ENCODE measurements around the gene PIGP. TPM values are rescaled to one million over a fixed set of nuclear protein-coding genes. Genes with fewer than 3 reads are reported as not detected.
"Not testable (repeated sequence)": the region's sequence is repeated elsewhere in the genome, so short reads cannot be mapped to it uniquely, and the experiment has no call there.

The PIGP gene
- total RNA-seq, result 28.7 TPM
- long read RNA-seq, full-length matches to known transcripts, result 26 of 35 reads
- long read RNA-seq, partial matches to known transcripts, result 1 of 35 reads
- long read RNA-seq, other reads (novel, unspliced or antisense), result 8 of 35 reads

DNA sequence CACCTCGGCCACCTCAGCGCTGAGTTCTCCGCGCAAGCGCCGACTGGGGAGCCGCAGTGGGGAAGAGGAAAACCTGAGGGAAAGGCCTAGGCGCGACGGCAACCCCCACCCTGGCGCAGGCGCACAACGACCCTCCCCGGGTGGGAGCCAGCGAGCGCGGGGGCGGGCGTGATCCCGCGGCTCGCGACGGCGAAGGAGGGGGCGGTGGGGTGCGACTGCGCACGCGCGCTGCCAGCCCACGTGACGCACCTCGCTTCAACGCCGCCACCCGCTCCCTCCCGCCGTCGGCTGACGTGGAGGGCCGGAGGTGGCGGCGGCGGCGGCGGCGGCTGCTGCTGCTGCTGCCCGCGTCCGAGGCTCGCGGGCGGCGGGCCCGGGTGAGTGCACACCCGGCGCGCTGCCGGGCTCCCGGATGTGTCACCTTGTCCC, at the start of gene PIGP, which contains the start of gene TTC3:
Gene PIGP, minus strand, starts transcription at position 84 of the 429 bp plus-strand sequence. CDS start 556 bp downstream, outside the sequence.
Gene TTC3, plus strand, starts transcription at position 267 of the 429 bp plus-strand sequence. CDS start 14,004 bp downstream, outside the sequence.
- peaks cover 16% of the 10 kb centered on the region for H3K4me1 ChIP-seq
- DNase-seq, result peak; percentile 95
- H3K36me3 ChIP-seq, result peaks cover 10% of the 10 kb centered on the region
- H3K9me3 ChIP-seq, result no peaks in the 10 kb centered on the region
- no peak for TF ChIP-seq CTCF (IDR thresholded peaks at IDR 0.05)
- H3K27me3 ChIP-seq (ENCODE audit: low read depth), result no peaks in the 10 kb centered on the region
- peak within 1 kb of the TSS; percentile 93 for H3K4me3 ChIP-seq
- intact Hi-C loops (cut with DNase I), result no loop called here
- peak within 1 kb of the TSS; percentile 99 for H3K27ac ChIP-seq
- ATAC-seq, result peak; percentile 91 to 96

DNA sequence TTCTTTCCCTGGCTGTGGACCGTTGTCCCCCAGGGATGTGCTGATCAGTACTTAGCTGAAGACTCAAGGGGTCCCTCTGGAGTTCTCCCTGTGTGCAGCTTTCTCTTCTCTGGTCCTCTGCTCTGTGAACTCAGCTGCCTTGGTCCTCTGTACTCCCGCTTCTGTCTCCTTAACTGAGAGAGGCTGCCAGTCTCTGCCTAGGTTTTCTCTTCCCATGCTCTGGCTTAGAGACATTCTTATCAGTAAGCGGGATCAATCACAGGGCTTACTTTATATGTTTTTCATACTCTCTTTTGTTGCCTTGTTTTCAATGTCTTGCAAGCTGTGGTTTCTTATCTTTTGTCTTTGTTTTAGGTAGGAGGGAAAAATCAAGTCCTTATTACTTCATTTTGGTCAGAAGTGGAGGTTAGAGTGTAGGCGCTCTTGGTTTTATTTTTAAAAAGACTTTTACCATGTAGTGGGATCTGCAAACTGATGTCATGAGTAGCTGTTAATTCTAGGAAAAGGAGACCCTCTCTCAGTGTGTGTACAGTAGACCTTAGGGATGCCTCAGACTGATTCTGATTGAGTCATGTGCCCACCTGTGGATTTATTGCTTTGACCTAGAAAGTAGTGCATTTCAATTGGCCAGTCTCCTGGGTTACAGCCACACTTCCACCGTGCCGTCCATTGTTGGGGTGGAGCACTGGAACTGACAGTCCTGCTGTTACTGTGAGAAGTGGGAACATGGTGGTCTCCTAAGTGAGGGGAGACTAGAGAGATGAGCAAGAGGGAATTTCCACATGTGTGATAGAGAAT, 46.7 kb upstream of the PIGP start:
- intact Hi-C loops (cut with DNase I), result no loop called here
- ATAC-seq (no peak), DNase-seq (no peak)
- no peaks in the 10 kb centered on the region for H3K4me1 ChIP-seq
- H3K9me3 ChIP-seq, result no peaks in the 10 kb centered on the region
- TF ChIP-seq CTCF (IDR thresholded peaks at IDR 0.05), result no peak
- H3K27me3 ChIP-seq (ENCODE audit: low read depth), result no peaks in the 10 kb centered on the region
- H3K36me3 ChIP-seq, result peaks cover 16% of the 10 kb centered on the region
- no peak overlapping the region for H3K27ac ChIP-seq
- no peak overlapping the region for H3K4me3 ChIP-seq

- H3K27me3 ChIP-seq (ENCODE audit: low read depth), result no peaks in the 10 kb centered on the region
- H3K4me3 ChIP-seq, result no peak overlapping the region
- no peak for TF ChIP-seq CTCF (IDR thresholded peaks at IDR 0.05)
- ATAC-seq, result no peak
- intact Hi-C loops (cut with DNase I), result no loop called here
- H3K36me3 ChIP-seq, result peaks cover 7% of the 10 kb centered on the region
- no peak for DNase-seq
- H3K27ac ChIP-seq, result no peak overlapping the region
- H3K4me1 ChIP-seq, result no peaks in the 10 kb centered on the region
- no peaks in the 10 kb centered on the region for H3K9me3 ChIP-seq
Observed at GRCh38 chr21:37118187-37118826, 45.4 kb upstream of the PIGP start.

DNA sequence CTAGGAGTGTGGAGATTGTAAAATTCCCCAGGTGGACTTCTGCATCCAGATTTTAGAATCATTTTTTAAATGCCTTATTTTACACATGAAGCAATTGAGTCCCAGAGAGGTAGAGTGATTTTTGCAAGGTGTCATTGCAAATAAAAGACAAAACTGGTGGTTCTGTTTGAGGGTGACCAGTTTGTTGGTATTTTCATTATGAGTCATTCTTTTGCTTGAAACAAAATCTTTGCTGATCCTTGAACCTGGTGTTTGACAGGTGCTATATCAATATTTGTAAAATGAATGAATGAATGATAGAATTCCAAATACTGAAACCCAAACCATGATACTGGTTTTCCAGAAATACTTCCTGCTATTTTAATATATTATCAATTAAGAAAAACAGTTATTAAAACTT, 44.3 kb upstream of the PIGP start:
- TF ChIP-seq CTCF (IDR thresholded peaks at IDR 0.05), result no peak
- intact Hi-C loops (cut with DNase I), result no loop called here

GRCh38 chr21:37116459-37116858, 43.6 kb upstream of the PIGP start:
- H3K4me3 ChIP-seq; H3K27me3 ChIP-seq (ENCODE audit: low read depth); DNase-seq; ATAC-seq; H3K9me3 ChIP-seq; H3K36me3 ChIP-seq; intact Hi-C loops (cut with DNase I); H3K27ac ChIP-seq; H3K4me1 ChIP-seq: not testable (repeated sequence)

More for the DNA sequence above, 44.3 kb upstream of the PIGP start:
- no peaks in the 10 kb centered on the region for H3K9me3 ChIP-seq
- DNase-seq, result no peak
- peaks cover 7% of the 10 kb centered on the region for H3K36me3 ChIP-seq
- H3K4me1 ChIP-seq, result no peaks in the 10 kb centered on the region
- H3K4me3 ChIP-seq, result no peak overlapping the region
- H3K27me3 ChIP-seq (ENCODE audit: low read depth), result no peaks in the 10 kb centered on the region
- no peak overlapping the region for H3K27ac ChIP-seq
- no peak for ATAC-seq

DNA sequence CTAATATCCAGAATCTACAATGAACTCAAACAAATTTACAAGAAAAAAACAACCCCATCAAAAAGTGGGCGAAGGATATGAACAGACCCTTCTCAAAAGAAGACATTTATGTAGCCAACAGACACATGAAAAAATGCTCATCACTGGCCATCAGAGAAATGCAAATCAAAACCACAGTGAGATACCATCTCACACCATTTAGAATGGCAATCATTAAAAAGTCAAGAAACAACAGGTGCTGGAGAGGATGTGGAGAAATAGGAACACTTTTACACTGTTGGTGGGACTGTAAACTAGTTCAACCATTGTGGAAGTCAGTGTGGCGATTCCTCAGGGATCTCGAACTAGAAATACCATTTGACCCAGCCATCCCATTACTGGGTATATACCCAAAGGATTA, 41.4 kb upstream of the PIGP start:
- H3K36me3 ChIP-seq; DNase-seq; H3K4me1 ChIP-seq; H3K27me3 ChIP-seq (ENCODE audit: low read depth); H3K27ac ChIP-seq; intact Hi-C loops (cut with DNase I); H3K4me3 ChIP-seq; H3K9me3 ChIP-seq; ATAC-seq: not testable (repeated sequence)

DNA sequence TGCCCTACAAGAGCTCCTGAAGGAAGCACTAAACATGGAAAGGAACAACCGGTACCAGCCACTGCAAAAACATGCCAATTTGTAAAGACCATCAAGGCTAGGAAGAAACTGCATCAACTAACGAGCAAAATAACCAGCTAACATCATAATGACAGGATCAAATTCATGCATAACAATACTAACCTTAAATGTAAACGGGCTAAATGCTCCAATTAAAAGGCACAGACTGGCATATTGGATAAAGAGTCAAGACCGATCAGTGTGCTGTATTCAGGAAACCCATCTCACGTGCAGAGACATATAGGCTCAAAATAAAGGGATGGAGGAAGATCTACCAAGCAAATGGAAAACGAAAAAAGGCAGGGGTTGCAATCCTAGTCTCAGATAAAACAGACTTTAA, 38.2 kb upstream of the PIGP start:
- H3K36me3 ChIP-seq; H3K4me1 ChIP-seq; DNase-seq; H3K27ac ChIP-seq; H3K4me3 ChIP-seq; intact Hi-C loops (cut with DNase I); H3K9me3 ChIP-seq; ATAC-seq; H3K27me3 ChIP-seq (ENCODE audit: low read depth): not testable (repeated sequence)

Measured in lower lobe of right lung (tissue), 2 donors.